GM19372 (cell line): Measurements from ENCODE around the gene ROBO4.

Experiments
- ATAC-seq: cut with Tn5 transposase; IDR thresholded peaks from one replicate; pipeline ENCODE4 v1.9.1; 2021; ENCODE audit warnings: mild to moderate bottlenecking, low read depth, moderate library complexity; ENCODE audit not compliant: unreplicated experiment

ROBO4 gene

GRCh38 chr11:124875943-124876817 lies 21.5 kb downstream of the ROBO4 start:
- peak; percentile 91 for ATAC-seq

- no peak for ATAC-seq
Measured at GRCh38 chr11:124875401-124875800, 22.3 kb downstream of the ROBO4 start.

GRCh38 chr11:124874571-124875255 lies 23.0 kb downstream of the ROBO4 start:
- ATAC-seq = no peak

- no peak for ATAC-seq
Measured at GRCh38 chr11:124873951-124874350, 23.7 kb downstream of the ROBO4 start.

- ATAC-seq = no peak
Measured at GRCh38 chr11:124872741-124873140, 24.9 kb downstream of the ROBO4 start.

GRCh38 chr11:124872280-124872679 lies 25.4 kb downstream of the ROBO4 start:
- no peak for ATAC-seq

- no peak for ATAC-seq
Measured at GRCh38 chr11:124870430-124870829, 27.2 kb downstream of the ROBO4 start.

GRCh38 chr11:124869856-124870387 lies 27.7 kb downstream of the ROBO4 start:
- no peak for ATAC-seq

GRCh38 chr11:124869331-124869730 lies 28.3 kb downstream of the ROBO4 start:
- no peak for ATAC-seq

- ATAC-seq = no peak
Measured at GRCh38 chr11:124868331-124869274, 29.1 kb downstream of the ROBO4 start.

GRCh38 chr11:124867700-124868099 lies 30.0 kb downstream of the ROBO4 start:
- ATAC-seq = peak; percentile 57

- peak; percentile 40 for ATAC-seq
Measured at GRCh38 chr11:124865902-124866851, 31.5 kb downstream of the ROBO4 start.

- ATAC-seq = no peak
Measured at GRCh38 chr11:124865181-124865901, 32.3 kb downstream of the ROBO4 start, which contains the start of gene ROBO3. TSS of gene ROBO3 (plus strand) at chr11:124865432. CDS start at chr11:124865578, 146 bp downstream.

- no peak for ATAC-seq
Measured at GRCh38 chr11:124864892-124865180, 32.8 kb downstream of the ROBO4 start.

- no peak for ATAC-seq
Measured at GRCh38 chr11:124864176-124864891, 33.3 kb downstream of the ROBO4 start.

GRCh38 chr11:124863826-124864165 lies 33.9 kb downstream of the ROBO4 start:
- ATAC-seq = no peak

- ATAC-seq = no peak
Measured at GRCh38 chr11:124863137-124863825, 34.4 kb downstream of the ROBO4 start.

GRCh38 chr11:124861670-124862069 lies 36.0 kb downstream of the ROBO4 start:
- ATAC-seq = no peak
